Aorta (tissue), 5 donors: Measurements from ENCODE around the gene UBL4B. TPM values are rescaled to one million over a fixed set of nuclear protein-coding genes. Genes with fewer than 3 reads are reported as not detected.

Experiments
- ATAC-seq: fragments of 200-7000 bp; cut with Tn5 transposase; one replicate; pipeline ENCODE4 v1.9.1; 2022; ENCODE audit warnings: moderate library complexity; ENCODE audit not compliant: low FRiP score
- DNase-seq, 2 donors: peaks; one replicate each; pipeline ENCODE4 v3.0.0-alpha.2; 2020
- H3K27ac ChIP-seq, 2 donors: one replicate each; pipeline ENCODE4 v1.5.1; 2013; ENCODE audit warnings: low read length in 2 of 2, mild to moderate bottlenecking in 2 of 2, moderate library complexity in 2 of 2, control low read depth in 1 of 2, inconsistent platforms in 1 of 2, low read depth in 1 of 2
- H3K27me3 ChIP-seq, 2 donors: one replicate each; pipeline ENCODE4 v1.6.1; 2013; ENCODE audit warnings: control low read depth in 1 of 2, low read length in 1 of 2, mild to moderate bottlenecking in 1 of 2, moderate library complexity in 1 of 2; ENCODE audit not compliant: insufficient read depth in 2 of 2, control insufficient read depth in 1 of 2
- H3K36me3 ChIP-seq, 2 donors: one replicate each; pipeline ENCODE4 v1.6.1; 2013; ENCODE audit warnings: control low read depth in 1 of 2, low read length in 1 of 2, mild to moderate bottlenecking in 1 of 2; ENCODE audit not compliant: insufficient read depth in 2 of 2, control insufficient read depth in 1 of 2
- H3K4me1 ChIP-seq, 2 donors: one replicate each; pipeline ENCODE4 v1.6.1; 2013; ENCODE audit warnings: low read length in 2 of 2, control low read depth in 1 of 2, mild to moderate bottlenecking in 1 of 2, moderate library complexity in 1 of 2; ENCODE audit not compliant: insufficient read depth in 2 of 2, control insufficient read depth in 1 of 2
- H3K4me3 ChIP-seq, 2 donors: one replicate each; pipeline ENCODE4 v1.5.1; 2013; ENCODE audit warnings: low read length in 2 of 2, control low read depth in 1 of 2, mild to moderate bottlenecking in 1 of 2
- H3K9me3 ChIP-seq: one replicate; pipeline ENCODE4 v1.6.1; 2013; ENCODE audit warnings: mild to moderate bottlenecking, low read length; ENCODE audit not compliant: control insufficient read depth
- WGBS, 2 donors: extraction: QIAGEN DNeasy Blood & Tissue Kit; methylation state at CpG; one replicate each; pipeline ENCODE4 v1.1.7; 2013; 5-methylcytosine and 5-hydroxymethylcytosine counted together
- intact Hi-C, 2 donors: fragments of 100-400 bp; cut with DNase I; formaldehyde crosslinking; loops; one replicate each; pipeline versions ENCODE4 v1.14.2 to v1.15.0; 2022
- polyA plus RNA-seq, 2 donors: library from polyadenylated mRNA; stranded (reverse); fragments of 200-250 nt; gene quantifications; one replicate each; pipeline ENCODE4 v1.2.3, GENCODE V29; 2013
- total RNA-seq, 2 donors: library from RNA; stranded (reverse); fragmentation: NEBNext Ultra II Directional; extraction: Animal tissue kit (Norgen Biotek cat#: 25700); gene quantifications; one replicate each; pipeline ENCODE4 v1.2.1, GENCODE V29; 2021
- donor health status: healthy with polysubstance abuse.
- donor health status: Bipolar disorder and iron deficiency.
- donor health status: DM: no; HTN: no; CAD: no.
- donor health status: DM: no; HTN: no; CAD: no.
- donor health status: DM: yes; HTN: yes; CAD: no.

The UBL4B gene
- total and polyA plus RNA-seq, 4 donors: not detected

- 74 to 81% methylated on average over 15 of the region's 15 CpGs for WGBS, 2 donors
- no peak for DNase-seq
- intact Hi-C loops: no loop called here
Observed at GRCh38 chr1:110083061-110083865, 29.0 kb upstream of the UBL4B start.

GRCh38 chr1:110083866-110084226 lies 28.4 kb upstream of the UBL4B start:
- H3K9me3 ChIP-seq: no peaks in the 10 kb centered on the region
- DNase-seq (no peak), ATAC-seq (peak; percentile 47)
- H3K36me3 ChIP-seq: no peaks in the 10 kb centered on the region
- H3K4me1 ChIP-seq: no peaks in the 10 kb centered on the region
- WGBS, 2 donors: 11 to 23% methylated on average over 37 of the region's 37 CpGs
- no peak overlapping the region for H3K27ac ChIP-seq
- peak overlapping the region; percentile 32 to 65 for H3K4me3 ChIP-seq
- no peaks in the 10 kb centered on the region for H3K27me3 ChIP-seq
- intact Hi-C loops: no loop called here

More at GRCh38 chr1:110083061-110083865, 29.0 kb upstream of the UBL4B start:
- no peaks in the 10 kb centered on the region for H3K9me3 ChIP-seq
- no peak overlapping the region for H3K27ac ChIP-seq
- no peaks in the 10 kb centered on the region for H3K4me1 ChIP-seq
- H3K4me3 ChIP-seq: peak overlapping the region in 1 of 2 donors; percentile 65
- no peak for ATAC-seq
- no peaks in the 10 kb centered on the region for H3K27me3 ChIP-seq
- no peaks in the 10 kb centered on the region for H3K36me3 ChIP-seq

- ATAC-seq (peak; percentile 87), DNase-seq (peak; percentile 72 to 87)
- Histone ChIP-seq H3K9me3 (no peaks in the 10 kb centered on the region), H3K27ac (no peak overlapping the region), H3K36me3 (no peaks in the 10 kb centered on the region), H3K4me3 (peak overlapping the region; percentile 32 to 65), H3K4me1 (no peaks in the 10 kb centered on the region), H3K27me3 (no peaks in the 10 kb centered on the region)
- 5 to 6% methylated on average over 68 to 72 of the region's 72 CpGs for WGBS, 2 donors
- intact Hi-C loops: no loop called here
Observed at GRCh38 chr1:110084227-110085078, 27.8 kb upstream of the UBL4B start.

- H3K27me3 ChIP-seq: no peaks in the 10 kb centered on the region
- 95 to 98% methylated on average over 5 of the region's 5 CpGs for WGBS, 2 donors
- H3K36me3 ChIP-seq: no peaks in the 10 kb centered on the region
- H3K4me1 ChIP-seq: no peaks in the 10 kb centered on the region
- no peaks in the 10 kb centered on the region for H3K9me3 ChIP-seq
- intact Hi-C loops: no loop called here
- no peak overlapping the region for H3K27ac ChIP-seq
- ATAC-seq: no peak
- no peak for DNase-seq
- H3K4me3 ChIP-seq: no peak overlapping the region
Observed at GRCh38 chr1:110085671-110086070, 26.6 kb upstream of the UBL4B start.

GRCh38 chr1:110086961-110087360 lies 25.3 kb upstream of the UBL4B start:
- ATAC-seq: no peak
- Histone ChIP-seq H3K27ac (no peak overlapping the region), H3K4me3 (no peak overlapping the region), H3K36me3 (no peaks in the 10 kb centered on the region), H3K4me1 (no peaks in the 10 kb centered on the region), H3K9me3 (no peaks in the 10 kb centered on the region), H3K27me3 (no peaks in the 10 kb centered on the region)
- WGBS, 2 donors: 31 to 45% methylated on average over 4 of the region's 4 CpGs
- intact Hi-C loops: no loop called here
- DNase-seq: no peak

GRCh38 chr1:110087812-110088738 lies 24.2 kb upstream of the UBL4B start:
- no peaks in the 10 kb centered on the region for H3K4me1 ChIP-seq
- intact Hi-C loops: no loop called here
- ATAC-seq: peak; percentile 57
- 61 to 63% methylated on average over 15 of the region's 15 CpGs for WGBS, 2 donors
- H3K9me3 ChIP-seq: no peaks in the 10 kb centered on the region
- H3K27me3 ChIP-seq: no peaks in the 10 kb centered on the region
- H3K4me3 ChIP-seq: no peak overlapping the region
- H3K36me3 ChIP-seq: no peaks in the 10 kb centered on the region
- no peak overlapping the region for H3K27ac ChIP-seq
- DNase-seq: no peak

GRCh38 chr1:110088739-110089316 lies 23.4 kb upstream of the UBL4B start:
- no peak overlapping the region for H3K27ac ChIP-seq
- 89 to 95% methylated on average over 10 of the region's 10 CpGs for WGBS, 2 donors
- H3K4me1 ChIP-seq: no peaks in the 10 kb centered on the region
- no peak for DNase-seq
- H3K9me3 ChIP-seq: no peaks in the 10 kb centered on the region
- H3K36me3 ChIP-seq: no peaks in the 10 kb centered on the region
- H3K27me3 ChIP-seq: no peaks in the 10 kb centered on the region
- no peak for ATAC-seq
- intact Hi-C loops: no loop called here
- H3K4me3 ChIP-seq: no peak overlapping the region
